NCI-H2227 (cell line): ENCODE results near the gene COBL.

Experiments used
- DNase-seq: peaks from one replicate; lab custom pipeline; 2025; ENCODE audit not compliant: unreplicated experiment; lab: John Stamatoyannopoulos, UW

The COBL gene

GRCh38 chr7:50977421-50977820 is 339.2 kb downstream of the COBL start:
- no peak for DNase-seq

- DNase-seq, result no peak
These were observed 340.5 kb downstream of the COBL start for GRCh38 chr7:50976064-50976463.

DNA sequence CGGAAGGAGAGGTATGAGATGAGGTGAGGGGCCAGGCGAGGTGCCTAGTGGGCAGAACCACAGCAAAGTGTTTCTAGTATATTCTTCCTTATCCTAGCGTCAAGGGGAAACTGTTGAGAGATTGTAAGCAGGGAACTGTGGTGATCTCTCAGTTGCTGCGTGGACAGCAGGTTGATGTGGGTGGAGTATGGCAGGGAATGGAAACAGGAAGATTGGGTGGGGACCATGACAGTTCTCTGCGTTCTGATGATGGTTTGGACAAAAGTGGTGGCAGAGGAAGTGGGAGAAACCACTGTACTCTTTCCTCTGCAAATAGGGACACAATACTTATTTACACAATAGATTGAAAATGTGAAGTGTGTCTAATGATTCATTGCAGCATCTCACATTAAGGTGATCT is 342.4 kb downstream of the COBL start:
- DNase-seq, result no peak

DNA sequence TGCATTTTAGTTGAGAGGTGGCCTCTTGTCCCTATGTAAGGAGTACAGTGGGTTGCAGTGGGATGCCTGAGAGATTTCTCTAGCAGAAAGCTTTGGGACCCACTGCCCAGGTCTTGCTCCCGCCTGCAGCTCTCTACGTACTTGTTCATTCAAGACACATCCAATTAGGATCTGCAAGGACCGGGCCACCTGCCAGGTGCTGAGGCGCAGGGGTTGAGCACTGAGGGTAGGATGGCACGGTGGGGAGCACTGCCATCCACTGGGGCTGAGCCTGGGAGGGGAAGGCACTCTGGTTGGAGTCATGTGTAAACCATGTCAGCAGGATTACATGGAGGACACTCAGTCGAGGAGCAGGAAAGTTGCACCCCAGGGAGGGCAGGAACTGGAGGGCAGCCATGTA is 342.8 kb downstream of the COBL start:
- DNase-seq, result no peak

GRCh38 chr7:50970092-50970491 is 346.5 kb downstream of the COBL start:
- DNase-seq, result no peak
